GM18870 (cell line): Measurements from ENCODE around the gene NME7.
"Not testable (repeated sequence)": the region's sequence is repeated elsewhere in the genome, so short reads cannot be mapped to it uniquely, and the experiment has no call there.

Experiments used
- ATAC-seq: cut with Tn5 transposase; IDR thresholded peaks from one replicate; pipeline ENCODE4 v1.9.1; 2021; ENCODE audit warnings: moderate library complexity; ENCODE audit not compliant: unreplicated experiment

NME7 gene

GRCh38 chr1:169342096-169342495, 25.5 kb downstream of the NME7 start:
- ATAC-seq, result not testable (repeated sequence)

GRCh38 chr1:169340882-169341281, 26.7 kb downstream of the NME7 start:
- no peak for ATAC-seq

- ATAC-seq, result no peak
Measured at GRCh38 chr1:169339773-169340172, 27.8 kb downstream of the NME7 start.

- ATAC-seq, result no peak
Measured at GRCh38 chr1:169338617-169339016, 29.0 kb downstream of the NME7 start.

- ATAC-seq, result not testable (repeated sequence)
Measured at GRCh38 chr1:169336947-169337715, 30.5 kb downstream of the NME7 start.

- ATAC-seq, result not testable (repeated sequence)
Measured at GRCh38 chr1:169334727-169335126, 32.9 kb downstream of the NME7 start.

- ATAC-seq, result no peak
Measured at GRCh38 chr1:169330927-169331326, 36.7 kb downstream of the NME7 start.

- no peak for ATAC-seq
Measured at GRCh38 chr1:169329383-169329782, 38.2 kb downstream of the NME7 start.

GRCh38 chr1:169327875-169328274, 39.7 kb downstream of the NME7 start:
- ATAC-seq, result no peak

GRCh38 chr1:169326956-169327268, 40.7 kb downstream of the NME7 start:
- peak; percentile 97 for ATAC-seq

- peak; percentile 26 for ATAC-seq
Measured at GRCh38 chr1:169326261-169326955, 41.2 kb downstream of the NME7 start.

- no peak for ATAC-seq
Measured at GRCh38 chr1:169325117-169325516, 42.5 kb downstream of the NME7 start.

- ATAC-seq, result no peak
Measured at GRCh38 chr1:169322138-169322537, 45.5 kb downstream of the NME7 start.

- no peak for ATAC-seq
Measured at GRCh38 chr1:169321539-169321938, 46.1 kb downstream of the NME7 start.

- ATAC-seq, result no peak
Measured at GRCh38 chr1:169318536-169319244, 48.9 kb downstream of the NME7 start.

- no peak for ATAC-seq
Measured at GRCh38 chr1:169316556-169316955, 51.0 kb downstream of the NME7 start.

GRCh38 chr1:169312084-169312954, 55.3 kb downstream of the NME7 start:
- no peak for ATAC-seq

- ATAC-seq, result peak; percentile 66
Measured at GRCh38 chr1:169309178-169310166, 58.1 kb downstream of the NME7 start.

GRCh38 chr1:169308313-169309039, 59.1 kb downstream of the NME7 start:
- ATAC-seq, result no peak
